Mesenchymal stem cell (in vitro differentiated cells and primary cell): ENCODE results near the gene TSC22D1.
A peak's percentile ranks its signal among the peaks of the same experiment; 100 is the strongest.

Experiments
- DNase-seq: peaks from one replicate; pipeline ENCODE4 v3.0.0-alpha.2; 2013
- H2AFZ ChIP-seq: one replicate; pipeline ENCODE4 v1.6.1; 2013; ENCODE audit warnings: low read depth, mild to moderate bottlenecking, control low read depth, inconsistent platforms, low read length, moderate library complexity
- H2AK5ac ChIP-seq: 2 replicates; pipeline ENCODE4 v1.6.1; 2013; ENCODE audit warnings: low read length, moderate library complexity, mild to moderate bottlenecking, inconsistent platforms; ENCODE audit not compliant: severe bottlenecking
- H2BK120ac ChIP-seq: one replicate; pipeline ENCODE4 v1.6.1; 2013; ENCODE audit warnings: low read depth, mild to moderate bottlenecking, inconsistent platforms, low read length, moderate library complexity
- H2BK12ac ChIP-seq, 2 experiments: one replicate each; pipeline ENCODE4 v1.6.1; 2013; ENCODE audit warnings: inconsistent platforms in 2 of 2, low read length in 2 of 2, mild to moderate bottlenecking in 2 of 2, moderate library complexity in 2 of 2, control low read depth in 1 of 2
- H2BK15ac ChIP-seq: one replicate; pipeline ENCODE4 v1.6.1; 2013; ENCODE audit warnings: mild to moderate bottlenecking, low read depth, inconsistent platforms; ENCODE audit not compliant: poor library complexity, severe bottlenecking
- H2BK5ac ChIP-seq: 2 replicates; pipeline ENCODE4 v1.6.1; 2013; ENCODE audit warnings: low read depth, mild to moderate bottlenecking, low read length, control low read depth, inconsistent platforms; ENCODE audit not compliant: poor library complexity, severe bottlenecking
- H3K14ac ChIP-seq, 2 experiments: one replicate each; pipeline ENCODE4 v1.6.1; 2013; ENCODE audit warnings: inconsistent platforms in 2 of 2, low read length in 2 of 2, control low read depth in 1 of 2, mild to moderate bottlenecking in 1 of 2, moderate library complexity in 1 of 2
- H3K18ac ChIP-seq, 2 experiments: one replicate each; pipeline ENCODE4 v1.6.1; 2013; ENCODE audit warnings: inconsistent platforms in 2 of 2, low read length in 2 of 2, control low read depth in 1 of 2, low read depth in 1 of 2, mild to moderate bottlenecking in 1 of 2
- H3K23ac ChIP-seq, 2 experiments: one replicate each; pipeline ENCODE4 v1.6.1; 2013; ENCODE audit warnings: inconsistent platforms in 2 of 2, low read length in 2 of 2, mild to moderate bottlenecking in 2 of 2, moderate library complexity in 2 of 2, control low read depth in 1 of 2
- H3K27ac ChIP-seq: 2 replicates; pipeline ENCODE4 v1.5.1; 2013; ENCODE audit warnings: mild to moderate bottlenecking, moderate library complexity, low read length, control low read depth, inconsistent platforms; ENCODE audit not compliant: poor library complexity, severe bottlenecking
- H3K27me3 ChIP-seq, 2 experiments: 2 replicates each; pipeline versions ENCODE4 v1.6.1 to v1.7.0; 2013; ENCODE audit warnings: low read length in 2 of 2, mild to moderate bottlenecking in 2 of 2, moderate library complexity in 2 of 2, control low read depth in 1 of 2, inconsistent platforms in 1 of 2; ENCODE audit not compliant: control insufficient read depth in 1 of 2, insufficient read depth in 1 of 2
- H3K36me3 ChIP-seq, 2 experiments: 2 replicates each; pipeline versions ENCODE4 v1.6.1 to v1.7.0; 2013; ENCODE audit warnings: low read length in 2 of 2, control low read depth in 1 of 2, inconsistent platforms in 1 of 2, low read depth in 1 of 2, mild to moderate bottlenecking in 1 of 2; ENCODE audit not compliant: insufficient read depth in 2 of 2, control insufficient read depth in 1 of 2
- H3K4ac ChIP-seq, 2 experiments: one replicate each; pipeline ENCODE4 v1.6.1; 2013; ENCODE audit warnings: inconsistent platforms in 2 of 2, low read length in 2 of 2, mild to moderate bottlenecking in 2 of 2, moderate library complexity in 2 of 2, control low read depth in 1 of 2, low read depth in 1 of 2
- H3K4me1 ChIP-seq: 2 replicates; pipeline ENCODE4 v1.6.1; 2013; ENCODE audit warnings: low read depth, low read length, control low read depth; ENCODE audit not compliant: control insufficient read depth, insufficient read depth
- H3K4me2 ChIP-seq: 2 replicates; pipeline ENCODE4 v1.6.1; 2013; ENCODE audit warnings: low read length, mild to moderate bottlenecking, inconsistent platforms; ENCODE audit not compliant: poor library complexity, severe bottlenecking
- H3K4me3 ChIP-seq, 2 experiments: 2 replicates each; pipeline versions ENCODE4 v1.5.1 to v1.7.0; 2013; ENCODE audit warnings: low read length in 2 of 2, mild to moderate bottlenecking in 2 of 2, control low read depth in 1 of 2, low read depth in 1 of 2; ENCODE audit not compliant: insufficient read depth in 1 of 2
- H3K79me1 ChIP-seq: replicated peaks from 2 replicates; pipeline ENCODE4 v1.6.1; 2013; ENCODE audit warnings: mild to moderate bottlenecking, control low read depth, low read length, inconsistent platforms; ENCODE audit not compliant: poor library complexity, severe bottlenecking
- H3K9ac ChIP-seq: 2 replicates; pipeline ENCODE4 v1.7.0; 2013; ENCODE audit warnings: mild to moderate bottlenecking, low read length, moderate library complexity
- H3K9me3 ChIP-seq: 2 replicates; pipeline ENCODE4 v1.7.0; 2013; ENCODE audit warnings: mild to moderate bottlenecking, low read length; ENCODE audit not compliant: control insufficient read depth
- H4K8ac ChIP-seq: one replicate; pipeline ENCODE4 v1.6.1; 2013; ENCODE audit warnings: inconsistent platforms, mild to moderate bottlenecking, low read length, moderate library complexity
- H4K91ac ChIP-seq: one replicate; pipeline ENCODE4 v1.6.1; 2013; ENCODE audit warnings: mild to moderate bottlenecking, low read length, inconsistent platforms
- WGBS: methylation state at CpG from one replicate; pipeline ENCODE4 v1.1.7; 2013; ENCODE audit warnings: mixed read lengths; 5-methylcytosine and 5-hydroxymethylcytosine counted together

Gene TSC22D1

DNA sequence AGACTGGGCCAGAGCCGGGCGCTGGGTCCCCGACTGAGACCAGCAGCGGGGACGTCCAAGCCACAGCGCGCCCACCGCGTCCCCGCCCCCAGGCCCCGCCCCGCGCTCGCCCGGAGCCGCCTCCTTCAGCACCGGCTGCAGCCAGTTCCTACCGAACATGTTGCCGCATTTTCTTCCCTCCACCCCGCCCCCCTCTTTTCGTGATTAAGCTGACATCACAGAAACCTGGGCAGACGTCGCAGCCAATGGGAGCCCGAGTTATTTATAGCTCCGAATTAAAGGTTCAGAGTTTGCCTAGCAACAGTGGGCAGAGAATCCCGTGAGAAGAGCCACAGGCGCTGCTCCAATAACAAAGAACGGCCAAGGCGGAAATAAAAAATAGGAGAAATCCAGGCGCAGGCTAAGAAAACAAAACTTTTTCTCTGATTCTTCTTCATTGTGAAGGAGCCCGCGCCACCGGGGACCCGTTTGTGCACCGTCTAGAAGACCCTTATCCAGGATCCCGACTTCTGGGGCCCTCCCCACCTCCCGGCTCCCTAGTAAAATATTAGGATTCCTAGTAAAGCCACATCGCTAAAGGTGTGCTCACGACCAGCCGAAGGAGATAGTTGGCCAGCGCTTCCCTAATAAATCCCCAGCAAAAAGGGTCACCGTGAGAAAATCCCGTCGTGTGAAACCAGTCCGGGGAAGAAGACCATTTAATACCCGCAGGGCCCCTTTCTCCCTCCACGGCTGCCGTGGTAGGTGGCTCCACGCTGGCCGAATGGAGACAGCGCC, 140.8 kb downstream of the TSC22D1 start:
- H2AFZ ChIP-seq, result no peak overlapping the region
- under 1% methylated on average over 51 of the region's 51 CpGs for WGBS
- H4K91ac ChIP-seq, result peak overlapping the region; percentile 84
- H3K79me1 ChIP-seq, result peaks cover 9% of the 10 kb centered on the region
- H3K27me3 ChIP-seq, result no peaks in the 10 kb centered on the region
- peak overlapping the region; percentile 81 for H4K8ac ChIP-seq
- H2BK5ac ChIP-seq, result peak overlapping the region; percentile 63
- peak overlapping the region; percentile 80 for H3K4me3 ChIP-seq
- peaks cover 7 to 38% of the 10 kb centered on the region in 2 experiments for H3K36me3 ChIP-seq
- peak overlapping the region; percentile 95 for H2AK5ac ChIP-seq
- H2BK120ac ChIP-seq, result no peak overlapping the region
- peak overlapping the region; percentile 83 for H2BK15ac ChIP-seq
- peak overlapping the region; percentile 96 for H3K27ac ChIP-seq
- peak overlapping the region in 1 of 2 experiments; percentile 81 for H3K14ac ChIP-seq
- H3K9me3 ChIP-seq, result no peaks in the 10 kb centered on the region
- DNase-seq, result peak; percentile 99
- H3K9ac ChIP-seq, result peak overlapping the region; percentile 96
- no peak overlapping the region for H2BK12ac ChIP-seq
- H3K4ac ChIP-seq, result peak overlapping the region in 1 of 2 experiments; percentile 96
- peak overlapping the region in 1 of 2 experiments; percentile 40 for H3K23ac ChIP-seq
- peak overlapping the region; percentile 78 for H3K4me2 ChIP-seq
- peaks cover 9% of the 10 kb centered on the region for H3K4me1 ChIP-seq
- H3K18ac ChIP-seq, result peak overlapping the region; percentile 90 to 92

DNA sequence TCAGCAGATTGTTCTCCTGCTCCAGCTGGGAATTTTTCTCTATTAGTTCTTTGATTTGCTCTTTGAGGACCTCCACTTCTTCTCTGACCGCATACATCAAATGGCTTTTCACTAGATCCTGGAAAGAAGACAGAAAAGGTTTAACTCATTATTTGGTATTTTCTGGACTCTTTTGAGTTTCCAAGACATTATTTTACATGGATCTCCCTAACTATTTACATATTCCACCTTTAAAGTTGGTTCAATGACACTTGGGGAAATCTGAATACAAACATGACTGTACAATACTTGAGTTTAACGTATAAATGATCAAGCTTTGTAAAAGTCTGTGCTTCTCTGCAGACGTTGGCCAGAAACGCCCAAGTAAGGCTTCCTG, 141.4 kb downstream of the TSC22D1 start:
- Histone ChIP-seq H4K91ac (no peak overlapping the region), H4K8ac (no peak overlapping the region), H3K4me1 (peaks cover 9% of the 10 kb centered on the region), H3K9me3 (no peaks in the 10 kb centered on the region), H2BK15ac (no peak overlapping the region), H3K36me3 (peaks cover 7 to 38% of the 10 kb centered on the region in 2 experiments), H3K9ac (peak overlapping the region; percentile 96), H2BK120ac (no peak overlapping the region), H3K14ac (peak overlapping the region in 1 of 2 experiments; percentile 57), H3K18ac (peak overlapping the region in 1 of 2 experiments; percentile 44), H2AK5ac (no peak overlapping the region), H3K79me1 (peaks cover 7% of the 10 kb centered on the region), H3K4me3 (peak overlapping the region; percentile 51 to 80), H2BK12ac (no peak overlapping the region), H3K4ac (no peak overlapping the region), H2AFZ (no peak overlapping the region), H3K23ac (peak overlapping the region in 1 of 2 experiments; percentile 18), H3K4me2 (peak overlapping the region; percentile 57), H3K27me3 (no peaks in the 10 kb centered on the region), H3K27ac (peak overlapping the region; percentile 56), H2BK5ac (no peak overlapping the region)
- WGBS, result 0% methylated on average over 3 of the region's 4 CpGs
- no peak for DNase-seq

DNA sequence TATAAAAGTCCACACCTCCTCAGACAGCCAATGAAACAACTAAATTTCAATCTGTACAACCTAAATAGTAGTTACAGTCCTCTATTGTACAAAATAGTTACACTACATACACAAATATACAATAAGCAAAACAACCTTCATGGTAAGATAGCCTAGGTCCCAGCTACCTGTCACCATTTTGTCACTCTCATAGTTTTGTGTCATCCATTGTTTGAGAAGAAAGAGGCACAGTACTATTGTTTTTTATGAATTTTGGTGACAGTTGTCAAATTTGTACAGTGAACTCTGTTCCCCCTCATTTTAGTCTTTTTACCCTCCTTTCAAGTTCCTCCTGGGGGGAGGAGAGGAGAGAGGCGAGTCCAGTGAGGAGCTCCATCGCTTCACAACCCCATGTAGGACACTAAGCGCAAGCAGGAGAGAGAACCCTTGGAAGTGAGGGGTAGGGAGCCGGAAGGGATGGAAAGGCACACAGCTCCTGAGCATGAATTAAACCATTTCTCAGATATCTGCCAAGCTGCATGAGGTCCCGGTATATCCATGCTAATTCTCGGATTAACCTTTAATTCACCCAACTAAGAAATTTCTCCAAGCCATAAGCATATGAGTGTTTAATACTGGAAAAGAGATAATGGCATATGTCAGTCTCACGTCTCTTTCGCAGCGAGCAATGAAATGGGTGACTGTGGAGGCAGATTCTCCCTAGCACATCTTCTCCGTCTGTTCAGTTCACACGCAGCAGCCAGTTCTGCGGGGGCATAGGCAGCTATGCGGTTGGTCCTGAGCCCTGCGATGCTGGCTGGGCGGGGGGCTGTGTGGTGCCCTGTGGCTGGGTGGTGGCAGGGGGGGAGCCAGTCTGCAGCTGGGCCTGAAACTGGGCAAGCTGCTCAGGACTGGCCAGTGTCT, 142.0 kb downstream of the TSC22D1 start:
- peak overlapping the region in 1 of 2 experiments; percentile 57 for H3K14ac ChIP-seq
- no peak overlapping the region for H2BK120ac ChIP-seq
- H3K79me1 ChIP-seq, result peaks cover 7% of the 10 kb centered on the region
- no peak for DNase-seq
- H2BK5ac ChIP-seq, result no peak overlapping the region
- peaks cover 9% of the 10 kb centered on the region for H3K4me1 ChIP-seq
- H2AK5ac ChIP-seq, result no peak overlapping the region
- H4K91ac ChIP-seq, result peak overlapping the region; percentile 62
- H3K27me3 ChIP-seq, result no peaks in the 10 kb centered on the region
- peak overlapping the region; percentile 45 to 80 for H3K4me3 ChIP-seq
- no peaks in the 10 kb centered on the region for H3K9me3 ChIP-seq
- H3K9ac ChIP-seq, result peak overlapping the region; percentile 96
- peak overlapping the region in 1 of 2 experiments; percentile 18 for H3K23ac ChIP-seq
- WGBS, result 94% methylated on average over 13 of the region's 15 CpGs
- no peak overlapping the region for H2BK15ac ChIP-seq
- no peak overlapping the region for H2BK12ac ChIP-seq
- peak overlapping the region; percentile 35 for H3K4me2 ChIP-seq
- H3K18ac ChIP-seq, result peak overlapping the region in 1 of 2 experiments; percentile 44
- peak overlapping the region; percentile 30 for H3K27ac ChIP-seq
- H4K8ac ChIP-seq, result no peak overlapping the region
- H3K36me3 ChIP-seq, result peaks cover 7 to 40% of the 10 kb centered on the region in 2 experiments
- H2AFZ ChIP-seq, result no peak overlapping the region
- H3K4ac ChIP-seq, result no peak overlapping the region

DNA sequence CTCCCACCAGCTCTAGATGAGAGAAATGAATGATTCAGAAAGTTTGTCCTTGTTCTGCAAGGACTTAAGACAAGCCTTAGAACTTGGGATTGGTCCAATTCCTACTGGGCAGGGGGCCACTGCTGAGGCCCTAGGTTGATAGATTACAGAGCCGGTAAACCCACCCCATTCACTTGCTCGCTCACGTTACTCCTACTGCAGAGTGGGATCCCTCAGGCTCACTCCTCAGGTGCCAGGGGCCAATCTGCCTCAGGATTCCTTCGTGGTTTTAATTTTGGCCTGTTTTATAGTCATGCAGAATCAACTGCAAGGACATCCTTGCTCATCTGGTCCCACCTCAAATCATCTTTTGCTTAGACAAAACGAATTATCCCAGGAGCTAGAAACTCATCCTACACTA, 143.5 kb downstream of the TSC22D1 start:
- Histone ChIP-seq H3K4me1 (peaks cover 9% of the 10 kb centered on the region), H3K4ac (no peak overlapping the region), H3K27ac (no peak overlapping the region), H3K4me3 (no peak overlapping the region), H3K27me3 (no peaks in the 10 kb centered on the region), H3K4me2 (no peak overlapping the region), H3K14ac (no peak overlapping the region), H2BK12ac (no peak overlapping the region), H2AFZ (no peak overlapping the region), H4K91ac (no peak overlapping the region), H2BK15ac (no peak overlapping the region), H3K9ac (no peak overlapping the region), H2AK5ac (peak overlapping the region; percentile 46), H3K79me1 (peaks cover 7% of the 10 kb centered on the region), H2BK120ac (no peak overlapping the region), H3K36me3 (peaks cover 7 to 44% of the 10 kb centered on the region in 2 experiments), H3K18ac (no peak overlapping the region), H2BK5ac (no peak overlapping the region), H3K23ac (no peak overlapping the region), H4K8ac (no peak overlapping the region), H3K9me3 (peaks cover 2% of the 10 kb centered on the region)
- WGBS, result 93% methylated on average over 5 of the region's 5 CpGs
- peak; percentile 42 for DNase-seq
